IMR-90 (cell line): ENCODE results near the gene COL5A1. TPM values are rescaled to one million over a fixed set of nuclear protein-coding genes. Genes with fewer than 3 reads are reported as not detected.

Experiments used
- ATAC-seq: fragments of 200-7000 bp; cut with Tn5 transposase; 2 replicates; pipeline ENCODE4 v1.9.1; 2020; ENCODE audit warnings: low read depth, mild to moderate bottlenecking, moderate library complexity
- BruUV-seq: library from RNA; stranded (reverse); fragments of 400-500 nt; replicated peaks from 2 replicates; lab custom pipeline; 2021; lab: Mats Ljungman, UMichigan
- CTCF ChIA-PET: fragments of 300-600 bp; formaldehyde crosslinking; extraction: SDS; loops from one replicate; lab custom pipeline; 2021; ENCODE audit warnings: antibody characterized with exemption; lab: Yijun Ruan, JAX
- POLR2A ChIA-PET: fragments of 300-600 bp; sonication (Branson Sonifier 250); formaldehyde crosslinking; loops from one replicate; lab custom pipeline; 2022; ENCODE audit warnings: antibody characterized with exemption; ENCODE audit not compliant: unreplicated experiment; lab: Charles Lee
- DNase-seq: peaks from one replicate; pipeline ENCODE4 v3.0.0; 2013
- H2AFZ ChIP-seq: replicated peaks from 2 replicates; pipeline ENCODE3; 2013; ENCODE audit warnings: low read length, mild to moderate bottlenecking; ENCODE audit not compliant: poor library complexity
- H2AK5ac ChIP-seq: 2 replicates; pipeline ENCODE4 v1.6.1; 2013; ENCODE audit warnings: low read depth, low read length, inconsistent platforms
- H2AK9ac ChIP-seq: replicated peaks from 2 replicates; pipeline ENCODE3; 2013; ENCODE audit warnings: mild to moderate bottlenecking, low read depth, low read length, moderate library complexity; ENCODE audit not compliant: poor library complexity
- H2BK120ac ChIP-seq: 2 replicates; pipeline ENCODE4 v1.6.1; 2013; ENCODE audit warnings: low read depth, low read length, inconsistent platforms
- H2BK15ac ChIP-seq: 3 replicates; pipeline ENCODE4 v1.6.1; 2013; ENCODE audit warnings: low read depth, low read length, inconsistent platforms
- H2BK20ac ChIP-seq: 2 replicates; pipeline ENCODE4 v1.6.1; 2013; ENCODE audit warnings: low read depth, mild to moderate bottlenecking, inconsistent platforms, low read length, moderate library complexity
- H2BK5ac ChIP-seq: 2 replicates; pipeline ENCODE4 v1.6.1; 2013; ENCODE audit warnings: mild to moderate bottlenecking, low read depth, low read length, inconsistent platforms; ENCODE audit not compliant: poor library complexity, severe bottlenecking
- H3K14ac ChIP-seq: replicated peaks from 2 replicates; pipeline ENCODE4 v1.6.1; 2013; ENCODE audit warnings: low read depth, low read length, inconsistent platforms
- H3K18ac ChIP-seq: 2 replicates; pipeline ENCODE4 v1.6.1; 2013; ENCODE audit warnings: low read depth, low read length, control low read depth
- H3K23ac ChIP-seq: 2 replicates; pipeline ENCODE4 v1.6.1; 2013; ENCODE audit warnings: low read depth, low read length, inconsistent platforms
- H3K27ac ChIP-seq: 2 replicates; pipeline ENCODE4 v1.5.1; 2013; ENCODE audit warnings: mild to moderate bottlenecking, control low read depth, low read length; ENCODE audit not compliant: insufficient read depth
- H3K27me3 ChIP-seq: 2 replicates; pipeline ENCODE4 v1.6.1; 2013; ENCODE audit warnings: low read length; ENCODE audit not compliant: control insufficient read depth, insufficient read depth
- H3K36me3 ChIP-seq: 2 replicates; pipeline ENCODE4 v1.6.1; 2013; ENCODE audit warnings: low read length, mixed read lengths; ENCODE audit not compliant: control insufficient read depth, insufficient read depth
- H3K4ac ChIP-seq: 2 replicates; pipeline ENCODE4 v1.6.1; 2013; ENCODE audit warnings: low read depth, low read length, inconsistent platforms
- H3K4me1 ChIP-seq: 2 replicates; pipeline ENCODE4 v1.6.1; 2013; ENCODE audit warnings: low read length, mixed read lengths; ENCODE audit not compliant: control insufficient read depth, insufficient read depth
- H3K4me2 ChIP-seq: 2 replicates; pipeline ENCODE4 v1.6.1; 2013; ENCODE audit warnings: low read depth, mild to moderate bottlenecking, control low read depth, low read length, moderate library complexity
- H3K4me3 ChIP-seq: 2 replicates; pipeline ENCODE4 v1.5.1; 2013; ENCODE audit warnings: low read depth, mild to moderate bottlenecking, control low read depth, low read length, moderate library complexity; ENCODE audit not compliant: insufficient read depth
- H3K56ac ChIP-seq: 2 replicates; pipeline ENCODE4 v1.6.1; 2013; ENCODE audit warnings: low read length, inconsistent platforms; ENCODE audit not compliant: insufficient read depth; ENCODE audit errors: extremely low read depth
- H3K79me1 ChIP-seq, 2 experiments: 2 replicates each; pipeline ENCODE4 v1.6.1; 2013; ENCODE audit warnings: low read length in 2 of 2, inconsistent platforms in 1 of 2, low read depth in 1 of 2
- H3K9ac ChIP-seq: 2 replicates; pipeline ENCODE4 v1.6.1; 2013; ENCODE audit warnings: low read depth, low read length, control low read depth
- H3K9me1 ChIP-seq: 2 replicates; pipeline ENCODE4 v1.6.1; 2013; ENCODE audit warnings: low read length, inconsistent platforms; ENCODE audit not compliant: insufficient read depth
- H3K9me3 ChIP-seq: 2 replicates; pipeline ENCODE4 v1.6.1; 2013; ENCODE audit warnings: low read length; ENCODE audit not compliant: control insufficient read depth, insufficient read depth
- H4K20me1 ChIP-seq: 2 replicates; pipeline ENCODE4 v1.6.1; 2013; ENCODE audit warnings: low read length, inconsistent platforms; ENCODE audit not compliant: insufficient read depth
- H4K5ac ChIP-seq: 2 replicates; pipeline ENCODE4 v1.6.1; 2013; ENCODE audit warnings: mild to moderate bottlenecking, low read depth, low read length, control low read depth
- H4K8ac ChIP-seq, 2 experiments: 2 replicates each; pipeline ENCODE4 v1.6.1; 2013; ENCODE audit warnings: low read depth in 2 of 2, low read length in 2 of 2, control low read depth in 1 of 2, inconsistent platforms in 1 of 2
- H4K91ac ChIP-seq: 2 replicates; pipeline ENCODE4 v1.6.1; 2013; ENCODE audit warnings: low read depth, low read length, inconsistent platforms; ENCODE audit not compliant: insufficient read depth
- BHLHE40 ChIP-seq: fragments of 150-350 bp; IDR thresholded peaks from 2 replicates; pipeline ENCODE4 v1.6.1; 2016; ENCODE audit warnings: mild to moderate bottlenecking, low read depth, low read length
- CEBPB ChIP-seq: IDR thresholded peaks from 2 replicates; pipeline ENCODE4 v1.6.1; 2012; ENCODE audit warnings: low read depth, low read length, improper control_type of control experiment
- MAFK ChIP-seq: IDR thresholded peaks from 2 replicates; pipeline ENCODE4 v1.6.1; 2012; ENCODE audit warnings: low read depth, low read length, improper control_type of control experiment
- NFE2L2 ChIP-seq: fragments of 150-350 bp; IDR thresholded peaks from 2 replicates; pipeline ENCODE4 v1.6.1; 2016; ENCODE audit warnings: low read depth, mild to moderate bottlenecking, low read length
- RCOR1 ChIP-seq: IDR thresholded peaks from 2 replicates; pipeline ENCODE4 v1.6.1; 2012; ENCODE audit warnings: mild to moderate bottlenecking, low read length, improper control_type of control experiment; ENCODE audit not compliant: insufficient replicate concordance
- WGBS, 2 experiments: methylation state at CpG; one replicate each; pipeline versions ENCODE4 v1.1.5 to v1.1.7; 2013; ENCODE audit warnings: missing lambda C conversion rate in 2 of 2; ENCODE audit not compliant: insufficient read length in 1 of 2; ENCODE audit errors: extremely low coverage in 2 of 2; 5-methylcytosine and 5-hydroxymethylcytosine counted together
- dilution Hi-C: fragments of 300-500 bp; cut with HindIII; formaldehyde crosslinking; loops from one replicate; pipeline ENCODE4 v1.14.3; 2018; ENCODE audit warnings: low sequenced_read_pairs; ENCODE audit not compliant: unreplicated experiment
- in situ Hi-C: fragments of 300-500 bp; cut with MboI; formaldehyde crosslinking; loops from 3 replicates; pipeline ENCODE4 v1.14.3; 2019; ENCODE audit warnings: low sequenced_read_pairs, inconsistent platforms, mixed read lengths
- intact Hi-C: fragments of 100-400 bp; cut with micrococcal nuclease; formaldehyde crosslinking; loops from 2 replicates; pipeline ENCODE4 v1.10.0; 2022
- polyA plus RNA-seq, 3 experiments: library from polyadenylated mRNA; depleted of rRNA; stranded (reverse); fragments of >200 nt; gene quantifications; 2 replicates each; pipeline ENCODE4 v1.2.3, GENCODE V29; 2012; ENCODE audit warnings: low replicate concordance in 1 of 3
- total RNA-seq: library from RNA; depleted of rRNA; stranded (reverse); fragments of >200 nt; gene quantifications from 2 replicates; pipeline ENCODE4 v1.2.3, GENCODE V29; 2012

The COL5A1 gene
- total and polyA plus RNA-seq, 2 of the 4 experiments (the other 2 are of a cell fraction): 19.2 to 173 TPM

- H2AK9ac ChIP-seq: no peak overlapping the region
- H2BK120ac ChIP-seq: no peak overlapping the region
- H2BK15ac ChIP-seq: no peak overlapping the region
- H3K23ac ChIP-seq: no peak overlapping the region
- DNase-seq (no peak), ATAC-seq (no peak)
- no peak overlapping the region for H3K4ac ChIP-seq
- H3K4me3 ChIP-seq: no peak overlapping the region
- H3K9ac ChIP-seq: no peak overlapping the region
- no peak overlapping the region for H3K4me2 ChIP-seq
- peaks cover 96% of the 10 kb centered on the region for H4K20me1 ChIP-seq
- H3K9me1 ChIP-seq: peaks cover 31% of the 10 kb centered on the region
- no peaks in the 10 kb centered on the region for H3K9me3 ChIP-seq
- ChIA-PET CTCF (interaction anchor here (1.2 kb wide), 1 partner anchor 243 kb away, joined by 5 read pairs; no protein-coding TSS in a partner anchor), POLR2A (no interaction called here)
- TF ChIP-seq RCOR1 (no peak), BHLHE40 (no peak), NFE2L2 (no peak), MAFK (no peak), CEBPB (no peak)
- in situ Hi-C loops (no loop called here), dilution Hi-C loops (no loop called here), intact Hi-C loops (no loop called here)
- no TSS peak for BruUV-seq
- no peak overlapping the region for H2BK5ac ChIP-seq
- no peak overlapping the region for H2AFZ ChIP-seq
- H3K56ac ChIP-seq: no peak overlapping the region
- H4K8ac ChIP-seq: no peak overlapping the region
- peaks cover 17 to 92% of the 10 kb centered on the region in 2 experiments for H3K79me1 ChIP-seq
- peaks cover 5% of the 10 kb centered on the region; the same call in 1 of the 2 replicates for H3K4me1 ChIP-seq
- WGBS, 2 experiments: 95% methylated on average over 11 of the region's 23 CpGs; no CpG with 5 or more reads in 1 of the 2 experiments
- no peak overlapping the region for H2BK20ac ChIP-seq
- no peak overlapping the region for H3K18ac ChIP-seq
- H3K14ac ChIP-seq: no peak overlapping the region
- no peaks in the 10 kb centered on the region for H3K27me3 ChIP-seq
- H3K36me3 ChIP-seq: peaks cover 64% of the 10 kb centered on the region
- H4K91ac ChIP-seq: no peak overlapping the region
- no peak overlapping the region for H3K27ac ChIP-seq
- no peak overlapping the region for H4K5ac ChIP-seq
- no peak overlapping the region for H2AK5ac ChIP-seq
These were observed 50.3 kb downstream of the COL5A1 start for GRCh38 chr9:134691695-134692572.
